ENCODE measurements around the gene CCDC7.

- TF ChIP-seq, protein P1, sequence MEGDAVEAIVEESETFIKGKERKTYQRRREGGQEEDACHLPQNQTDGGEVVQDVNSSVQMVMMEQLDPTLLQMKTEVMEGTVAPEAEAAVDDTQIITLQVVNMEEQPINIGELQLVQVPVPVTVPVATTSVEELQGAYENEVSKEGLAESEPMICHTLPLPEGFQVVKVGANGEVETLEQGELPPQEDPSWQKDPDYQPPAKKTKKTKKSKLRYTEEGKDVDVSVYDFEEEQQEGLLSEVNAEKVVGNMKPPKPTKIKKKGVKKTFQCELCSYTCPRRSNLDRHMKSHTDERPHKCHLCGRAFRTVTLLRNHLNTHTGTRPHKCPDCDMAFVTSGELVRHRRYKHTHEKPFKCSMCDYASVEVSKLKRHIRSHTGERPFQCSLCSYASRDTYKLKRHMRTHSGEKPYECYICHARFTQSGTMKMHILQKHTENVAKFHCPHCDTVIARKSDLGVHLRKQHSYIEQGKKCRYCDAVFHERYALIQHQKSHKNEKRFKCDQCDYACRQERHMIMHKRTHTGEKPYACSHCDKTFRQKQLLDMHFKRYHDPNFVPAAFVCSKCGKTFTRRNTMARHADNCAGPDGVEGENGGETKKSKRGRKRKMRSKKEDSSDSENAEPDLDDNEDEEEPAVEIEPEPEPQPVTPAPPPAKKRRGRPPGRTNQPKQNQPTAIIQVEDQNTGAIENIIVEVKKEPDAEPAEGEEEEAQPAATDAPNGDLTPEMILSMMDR (IDR thresholded peaks at IDR 0.05) = no peak
- no peak for TF ChIP-seq POLR2AphosphoS5 (IDR thresholded peaks at IDR 0.05)
- TF ChIP-seq POLR2A (IDR thresholded peaks at IDR 0.05) = no peak
These were observed 325.3 kb downstream of the CCDC7 start for GRCh38 chr10:32771217-32771616.

Measured in prostate gland (tissue), 2 donors.